ENCODE measurements around the gene FADS3.

Gene FADS3

DNA sequence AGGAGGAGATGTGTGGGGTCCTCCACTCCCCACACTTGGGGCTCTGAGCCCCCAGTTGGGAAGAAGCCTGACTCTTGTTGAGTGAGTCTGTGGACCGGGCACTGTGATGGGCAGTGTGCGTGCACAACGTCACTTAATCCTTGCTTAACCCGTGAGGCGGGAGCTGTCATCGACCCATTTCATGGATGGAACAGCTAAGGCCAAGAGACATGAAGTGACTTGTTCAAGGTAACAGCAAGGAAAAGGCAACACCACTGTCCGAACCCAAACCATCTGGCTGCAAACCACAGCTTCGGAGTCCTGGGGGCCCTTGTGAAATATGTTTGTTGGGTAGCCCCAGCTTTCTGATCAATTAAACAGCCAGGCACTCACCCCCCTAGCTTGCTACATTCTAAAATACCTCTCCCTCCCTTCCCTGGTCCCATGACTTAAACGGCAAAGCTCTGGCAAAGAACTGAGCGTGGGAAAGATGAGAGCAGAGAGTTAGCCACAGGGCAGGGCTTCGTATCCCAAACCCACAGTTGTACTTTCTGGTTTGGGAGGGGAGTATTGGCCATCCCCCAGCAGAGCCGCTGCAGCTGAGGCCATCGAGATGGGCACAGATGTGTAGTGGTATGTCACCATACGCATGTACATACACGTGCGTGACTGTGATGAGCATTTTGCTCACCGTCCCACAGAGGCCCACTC, 37.0 kb downstream of the FADS3 start:
- ATAC-seq (ENCODE audit: insufficient read depth, low read depth) (no peak), DNase-seq (no peak)
- peaks cover 98% of the 10 kb centered on the region for H3K36me3 ChIP-seq (ENCODE audit: insufficient read depth, low read length)
- H3K27me3 ChIP-seq (ENCODE audit: insufficient read depth, low read length, poor library complexity): no peaks in the 10 kb centered on the region
- H3K27ac ChIP-seq (ENCODE audit: low read length): no peak overlapping the region
- no peaks in the 10 kb centered on the region for H3K9me3 ChIP-seq (ENCODE audit: insufficient read depth, low read length, severe bottlenecking)
- peaks cover 25% of the 10 kb centered on the region for H3K79me2 ChIP-seq (ENCODE audit: insufficient read depth, low read length)
- H3K4me2 ChIP-seq (ENCODE audit: insufficient read depth, low read length): no peak overlapping the region
- no peaks in the 10 kb centered on the region for H3K4me1 ChIP-seq (ENCODE audit: insufficient read depth, low read length)
- no peak overlapping the region for H2AFZ ChIP-seq (ENCODE audit: low read depth, low read length)
- no peak overlapping the region for H3K4me3 ChIP-seq (ENCODE audit: low read depth in 1 of 2, low read length in 2 of 2)
- H3K9ac ChIP-seq (ENCODE audit: low read depth, low read length): no peak overlapping the region
- TF ChIP-seq, protein P1, sequence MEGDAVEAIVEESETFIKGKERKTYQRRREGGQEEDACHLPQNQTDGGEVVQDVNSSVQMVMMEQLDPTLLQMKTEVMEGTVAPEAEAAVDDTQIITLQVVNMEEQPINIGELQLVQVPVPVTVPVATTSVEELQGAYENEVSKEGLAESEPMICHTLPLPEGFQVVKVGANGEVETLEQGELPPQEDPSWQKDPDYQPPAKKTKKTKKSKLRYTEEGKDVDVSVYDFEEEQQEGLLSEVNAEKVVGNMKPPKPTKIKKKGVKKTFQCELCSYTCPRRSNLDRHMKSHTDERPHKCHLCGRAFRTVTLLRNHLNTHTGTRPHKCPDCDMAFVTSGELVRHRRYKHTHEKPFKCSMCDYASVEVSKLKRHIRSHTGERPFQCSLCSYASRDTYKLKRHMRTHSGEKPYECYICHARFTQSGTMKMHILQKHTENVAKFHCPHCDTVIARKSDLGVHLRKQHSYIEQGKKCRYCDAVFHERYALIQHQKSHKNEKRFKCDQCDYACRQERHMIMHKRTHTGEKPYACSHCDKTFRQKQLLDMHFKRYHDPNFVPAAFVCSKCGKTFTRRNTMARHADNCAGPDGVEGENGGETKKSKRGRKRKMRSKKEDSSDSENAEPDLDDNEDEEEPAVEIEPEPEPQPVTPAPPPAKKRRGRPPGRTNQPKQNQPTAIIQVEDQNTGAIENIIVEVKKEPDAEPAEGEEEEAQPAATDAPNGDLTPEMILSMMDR (IDR thresholded peaks at IDR 0.05; ENCODE audit: borderline replicate concordance, extremely low read depth, low read length, poor library complexity, severe bottlenecking): no peak
- no peak for TF ChIP-seq EZH2 (IDR thresholded peaks at IDR 0.05; ENCODE audit: borderline replicate concordance, low read depth, low read length, severe bottlenecking)
- peaks cover 53% of the 10 kb centered on the region for H4K20me1 ChIP-seq (ENCODE audit: insufficient read depth, low read length)

DNA sequence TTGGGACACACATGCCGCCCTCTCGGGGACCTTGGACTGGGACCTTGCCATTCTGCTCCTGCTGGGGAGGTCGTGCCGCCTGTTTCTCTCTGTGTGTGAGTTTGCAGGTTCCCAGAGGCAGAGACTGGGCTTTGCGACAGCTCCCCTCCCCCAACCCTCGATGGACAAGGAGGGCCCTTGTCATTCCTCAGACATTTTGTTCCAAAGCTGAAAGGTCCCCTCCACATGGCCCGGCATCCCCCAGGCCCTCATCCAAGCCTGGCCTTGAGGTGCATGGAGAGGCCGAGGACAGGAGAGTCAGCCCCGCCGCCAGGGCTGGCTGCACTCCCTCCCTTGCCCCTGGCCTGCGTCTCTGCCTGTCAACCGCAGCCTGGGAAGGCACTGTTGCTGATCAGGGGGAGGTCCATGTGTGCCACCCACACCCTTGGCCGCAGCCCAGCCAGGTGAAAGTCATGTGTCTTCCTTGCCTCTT, 37.6 kb downstream of the FADS3 start:
- H3K27me3 ChIP-seq (ENCODE audit: insufficient read depth, low read length, poor library complexity): no peaks in the 10 kb centered on the region
- H3K27ac ChIP-seq (ENCODE audit: low read length): no peak overlapping the region
- H3K79me2 ChIP-seq (ENCODE audit: insufficient read depth, low read length): peaks cover 27% of the 10 kb centered on the region
- no peaks in the 10 kb centered on the region for H3K9me3 ChIP-seq (ENCODE audit: insufficient read depth, low read length, severe bottlenecking)
- peaks cover 98% of the 10 kb centered on the region for H3K36me3 ChIP-seq (ENCODE audit: insufficient read depth, low read length)
- no peak overlapping the region for H3K9ac ChIP-seq (ENCODE audit: low read depth, low read length)
- ATAC-seq (ENCODE audit: insufficient read depth, low read depth) (no peak), DNase-seq (no peak)
- no peak overlapping the region for H2AFZ ChIP-seq (ENCODE audit: low read depth, low read length)
- H4K20me1 ChIP-seq (ENCODE audit: insufficient read depth, low read length): peaks cover 53% of the 10 kb centered on the region
- no peak overlapping the region for H3K4me2 ChIP-seq (ENCODE audit: insufficient read depth, low read length)
- TF ChIP-seq EZH2 (IDR thresholded peaks at IDR 0.05; ENCODE audit: borderline replicate concordance, low read depth, low read length, severe bottlenecking): no peak
- TF ChIP-seq, protein P1 (IDR thresholded peaks at IDR 0.05; ENCODE audit: borderline replicate concordance, extremely low read depth, low read length, poor library complexity, severe bottlenecking): no peak
- H3K4me3 ChIP-seq (ENCODE audit: low read depth in 1 of 2, low read length in 2 of 2): no peak overlapping the region
- H3K4me1 ChIP-seq (ENCODE audit: insufficient read depth, low read length): no peaks in the 10 kb centered on the region

DNA sequence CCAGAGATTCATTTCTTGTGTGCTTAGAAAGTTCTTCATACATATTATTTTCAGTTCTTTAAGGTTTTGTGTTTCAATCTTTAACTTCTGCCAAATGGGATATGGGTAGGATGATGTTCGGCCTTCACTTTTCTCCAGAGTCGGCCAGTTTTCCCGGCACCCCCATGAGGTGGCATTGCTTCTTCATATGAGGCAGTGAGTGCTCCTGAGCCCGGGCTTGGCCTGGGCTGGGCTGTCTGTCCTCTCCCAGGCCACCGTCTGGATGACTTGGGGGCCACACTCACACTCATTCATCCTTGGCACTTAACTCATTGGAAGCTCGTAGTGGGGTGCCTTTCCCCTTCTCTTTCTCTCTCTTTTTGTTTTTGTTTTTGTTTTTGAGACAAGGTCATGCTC, 39.4 kb downstream of the FADS3 start:
- peaks cover 40% of the 10 kb centered on the region for H3K79me2 ChIP-seq (ENCODE audit: insufficient read depth, low read length)
- TF ChIP-seq, protein P1 (IDR thresholded peaks at IDR 0.05; ENCODE audit: borderline replicate concordance, extremely low read depth, low read length, poor library complexity, severe bottlenecking): no peak
- no peak for TF ChIP-seq EZH2 (IDR thresholded peaks at IDR 0.05; ENCODE audit: borderline replicate concordance, low read depth, low read length, severe bottlenecking)
- DNase-seq (no peak), ATAC-seq (ENCODE audit: insufficient read depth, low read depth) (no peak)
- no peak overlapping the region for H3K4me2 ChIP-seq (ENCODE audit: insufficient read depth, low read length)
- H3K4me3 ChIP-seq (ENCODE audit: low read depth in 1 of 2, low read length in 2 of 2): no peak overlapping the region
- peaks cover 62% of the 10 kb centered on the region for H4K20me1 ChIP-seq (ENCODE audit: insufficient read depth, low read length)
- no peak overlapping the region for H3K9ac ChIP-seq (ENCODE audit: low read depth, low read length)
- no peak overlapping the region for H2AFZ ChIP-seq (ENCODE audit: low read depth, low read length)
- no peaks in the 10 kb centered on the region for H3K9me3 ChIP-seq (ENCODE audit: insufficient read depth, low read length, severe bottlenecking)
- no peak overlapping the region for H3K27ac ChIP-seq (ENCODE audit: low read length)
- H3K27me3 ChIP-seq (ENCODE audit: insufficient read depth, low read length, poor library complexity): no peaks in the 10 kb centered on the region
- H3K36me3 ChIP-seq (ENCODE audit: insufficient read depth, low read length): peaks cover 98% of the 10 kb centered on the region
- no peaks in the 10 kb centered on the region for H3K4me1 ChIP-seq (ENCODE audit: insufficient read depth, low read length)
